Liver (tissue), 9 donors: Measurements from ENCODE around the gene STAG3. TPM values are rescaled to one million over a fixed set of nuclear protein-coding genes. Genes with fewer than 3 reads are reported as not detected.

Experiments used
- DNase-seq: peaks from one replicate; pipeline ENCODE4 v3.0.0-alpha.2; 2017; ENCODE audit warnings: low spot score
- H3K27ac ChIP-seq, 2 donors: one replicate each; pipeline ENCODE4 v1.7.0; 2013; ENCODE audit warnings: inconsistent platforms in 2 of 2, low read length in 2 of 2, control low read depth in 1 of 2, low read depth in 1 of 2, mild to moderate bottlenecking in 1 of 2
- H3K27me3 ChIP-seq, 4 donors: one replicate each; pipeline versions ENCODE4 v1.6.1 to v1.7.0; 2013; ENCODE audit warnings: low read length in 3 of 4, inconsistent platforms in 1 of 4, mild to moderate bottlenecking in 1 of 4, moderate library complexity in 1 of 4; ENCODE audit not compliant: control insufficient read depth in 4 of 4, insufficient read depth in 4 of 4
- H3K36me3 ChIP-seq, 4 donors: one replicate each; pipeline versions ENCODE4 v1.6.1 to v1.7.0; 2013; ENCODE audit warnings: low read length in 3 of 4, mild to moderate bottlenecking in 3 of 4, low read depth in 1 of 4, moderate library complexity in 1 of 4; ENCODE audit not compliant: control insufficient read depth in 4 of 4, insufficient read depth in 3 of 4
- H3K4me1 ChIP-seq, 4 donors: one replicate each; pipeline versions ENCODE4 v1.6.1 to v1.7.0; 2013; ENCODE audit warnings: low read length in 3 of 4, mild to moderate bottlenecking in 3 of 4, moderate library complexity in 1 of 4; ENCODE audit not compliant: control insufficient read depth in 4 of 4, insufficient read depth in 4 of 4
- H3K4me3 ChIP-seq, 3 donors: one replicate each; pipeline versions ENCODE4 v1.6.1 to v1.7.0; 2013; ENCODE audit warnings: low read length in 3 of 3, control low read depth in 1 of 3, low read depth in 1 of 3, mild to moderate bottlenecking in 1 of 3
- H3K9ac ChIP-seq, 2 donors: one replicate each; pipeline ENCODE4 v1.7.0; 2013; ENCODE audit warnings: low read length in 2 of 2, mild to moderate bottlenecking in 2 of 2, moderate library complexity in 2 of 2, control low read depth in 1 of 2, low read depth in 1 of 2
- H3K9me3 ChIP-seq, 4 donors: one replicate each; pipeline versions ENCODE4 v1.6.1 to v1.7.0; 2013; ENCODE audit warnings: low read length in 3 of 4; ENCODE audit not compliant: control insufficient read depth in 4 of 4
- EGR1 ChIP-seq, 2 donors: IDR thresholded peaks; 2 replicates each; pipeline ENCODE4 v1.6.1; 2016 to 2018; ENCODE audit warnings: antibody characterized with exemption in 2 of 2, low read depth in 2 of 2
- FOXA1 ChIP-seq: IDR thresholded peaks from 2 replicates; pipeline ENCODE4 v1.6.1; 2016; ENCODE audit warnings: antibody characterized with exemption
- HNF4A ChIP-seq, 2 donors: conservative IDR thresholded peaks; 2 replicates each; pipeline ENCODE4 v1.6.1; 2016; ENCODE audit warnings: antibody characterized with exemption in 2 of 2, mild to moderate bottlenecking in 2 of 2
- NR2F2 ChIP-seq: IDR thresholded peaks from 2 replicates; pipeline ENCODE4 v1.6.1; 2016; ENCODE audit warnings: antibody characterized with exemption
- RAD21 ChIP-seq, 2 donors: IDR thresholded peaks; 2 replicates each; pipeline ENCODE4 v1.6.1; 2016; ENCODE audit warnings: antibody characterized with exemption in 2 of 2, mild to moderate bottlenecking in 2 of 2
- RXRA ChIP-seq, 2 donors: IDR thresholded peaks; 2 replicates each; pipeline ENCODE4 v1.6.1; 2017 to 2018; ENCODE audit warnings: antibody characterized with exemption in 2 of 2, mild to moderate bottlenecking in 1 of 2
- YY1 ChIP-seq: IDR thresholded peaks from 2 replicates; pipeline ENCODE4 v1.6.1; 2016; ENCODE audit warnings: antibody characterized with exemption, mild to moderate bottlenecking
- WGBS: extraction: QIAGEN DNeasy Blood & Tissue Kit; methylation state at CpG from one replicate; pipeline ENCODE4 v1.1.7; 2013; 5-methylcytosine and 5-hydroxymethylcytosine counted together
- polyA plus RNA-seq, 2 donors: library from polyadenylated mRNA; stranded (reverse) in 1 of 2; unstranded in 1 of 2; fragments of 200-250 nt in 1 of 2; fragments of >200 nt in 1 of 2; fragmentation: Nextera tagmentation in 1 of 2; extraction: Ambion mirVana in 1 of 2; gene quantifications; one replicate each; pipeline versions ENCODE4 v1.2.1 to v1.2.3, GENCODE V29; 2013 to 2015
- total RNA-seq, 2 donors: library from RNA; depleted of rRNA; stranded (reverse); fragments of >200 nt; gene quantifications; one replicate each; pipeline ENCODE4 v1.2.3, GENCODE V29; 2014
- TF ChIP-seq, protein P1 (sequence below): fragments of 150-350 bp; IDR thresholded peaks from 2 replicates; pipeline ENCODE4 v1.5.1; 2017; ENCODE audit warnings: improper control_type of control experiment, low read depth, low read length; ENCODE audit not compliant: missing input control
- TF ChIP-seq, protein P2 (sequence below): IDR thresholded peaks from 2 replicates; pipeline ENCODE4 v1.6.1; 2016; ENCODE audit warnings: antibody characterized with exemption, mild to moderate bottlenecking
- TF ChIP-seq, protein P3 (sequence below): IDR thresholded peaks from 2 replicates; pipeline ENCODE4 v1.6.1; 2016; ENCODE audit warnings: antibody characterized with exemption
- donor health status: healthy.
- donor health status: healthy.
- donor health status: healthy.
- donor health status: healthy.
- donor health status: healthy.

The STAG3 gene
- total and polyA plus RNA-seq, 4 donors, result 0.28 to 7.0 (median 3.2) TPM

DNA sequence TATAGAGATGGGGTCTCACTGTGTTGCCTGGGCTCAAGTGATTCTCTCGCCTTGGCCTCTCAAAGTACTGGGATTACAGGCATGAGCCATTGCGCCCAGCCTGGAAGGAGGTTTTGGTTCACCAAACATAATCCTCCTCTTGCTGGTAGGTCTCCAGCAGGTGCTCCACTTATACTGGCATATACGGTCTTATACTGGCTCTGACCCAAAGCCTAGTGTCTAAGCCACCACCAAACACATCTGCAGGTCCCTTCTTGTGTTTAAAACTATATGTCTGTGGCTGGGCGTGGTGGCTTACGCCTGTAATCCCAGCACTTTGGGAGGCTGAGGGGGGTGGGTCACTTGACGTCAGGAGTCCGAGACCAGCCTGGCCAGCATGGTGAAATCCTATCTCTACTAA, 45.6 kb upstream of the STAG3 start:
- DNase-seq, result no peak
- Histone ChIP-seq H3K9ac (no peak overlapping the region), H3K4me1 (peaks cover 6 to 28% (median 14%) of the 10 kb centered on the region in 4 donors), H3K36me3 (no peaks in the 10 kb centered on the region), H3K27me3 (no peaks in the 10 kb centered on the region), H3K4me3 (no peak overlapping the region), H3K9me3 (no peaks in the 10 kb centered on the region), H3K27ac (no peak overlapping the region)
- no peak for TF ChIP-seq HNF4A (conservative IDR thresholded peaks at IDR 0.05)
- no peak for TF ChIP-seq FOXA1
- WGBS, result 61% methylated on average over 7 of the region's 7 CpGs

DNA sequence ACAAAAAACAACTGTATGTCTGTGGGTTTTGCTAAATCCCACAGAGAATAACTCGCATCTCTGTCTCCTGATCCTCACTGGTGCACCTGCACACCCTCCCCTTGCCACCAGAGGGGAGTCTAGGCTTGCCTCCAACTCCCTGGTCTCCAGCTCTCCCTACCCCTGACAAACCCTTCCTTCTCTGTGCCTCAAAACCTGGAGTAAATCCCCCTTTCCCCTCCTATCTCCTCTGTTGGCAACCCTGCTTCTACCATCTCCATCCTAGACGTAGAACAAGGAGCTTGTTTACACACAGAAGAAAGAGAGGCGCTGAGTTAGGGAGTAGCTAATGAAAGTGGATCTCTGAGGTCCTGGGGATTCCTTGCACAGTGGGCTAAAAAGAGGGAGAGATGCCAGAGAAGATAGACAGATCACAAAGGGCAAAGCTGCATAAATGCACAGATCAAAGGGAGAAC, 45.0 kb upstream of the STAG3 start:
- no peaks in the 10 kb centered on the region for H3K36me3 ChIP-seq
- peak; percentile 93 to 98 for TF ChIP-seq RAD21 (IDR thresholded peaks at IDR 0.05)
- TF ChIP-seq, protein P1, sequence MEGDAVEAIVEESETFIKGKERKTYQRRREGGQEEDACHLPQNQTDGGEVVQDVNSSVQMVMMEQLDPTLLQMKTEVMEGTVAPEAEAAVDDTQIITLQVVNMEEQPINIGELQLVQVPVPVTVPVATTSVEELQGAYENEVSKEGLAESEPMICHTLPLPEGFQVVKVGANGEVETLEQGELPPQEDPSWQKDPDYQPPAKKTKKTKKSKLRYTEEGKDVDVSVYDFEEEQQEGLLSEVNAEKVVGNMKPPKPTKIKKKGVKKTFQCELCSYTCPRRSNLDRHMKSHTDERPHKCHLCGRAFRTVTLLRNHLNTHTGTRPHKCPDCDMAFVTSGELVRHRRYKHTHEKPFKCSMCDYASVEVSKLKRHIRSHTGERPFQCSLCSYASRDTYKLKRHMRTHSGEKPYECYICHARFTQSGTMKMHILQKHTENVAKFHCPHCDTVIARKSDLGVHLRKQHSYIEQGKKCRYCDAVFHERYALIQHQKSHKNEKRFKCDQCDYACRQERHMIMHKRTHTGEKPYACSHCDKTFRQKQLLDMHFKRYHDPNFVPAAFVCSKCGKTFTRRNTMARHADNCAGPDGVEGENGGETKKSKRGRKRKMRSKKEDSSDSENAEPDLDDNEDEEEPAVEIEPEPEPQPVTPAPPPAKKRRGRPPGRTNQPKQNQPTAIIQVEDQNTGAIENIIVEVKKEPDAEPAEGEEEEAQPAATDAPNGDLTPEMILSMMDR, result peak; percentile 90
- TF ChIP-seq, protein P2, sequence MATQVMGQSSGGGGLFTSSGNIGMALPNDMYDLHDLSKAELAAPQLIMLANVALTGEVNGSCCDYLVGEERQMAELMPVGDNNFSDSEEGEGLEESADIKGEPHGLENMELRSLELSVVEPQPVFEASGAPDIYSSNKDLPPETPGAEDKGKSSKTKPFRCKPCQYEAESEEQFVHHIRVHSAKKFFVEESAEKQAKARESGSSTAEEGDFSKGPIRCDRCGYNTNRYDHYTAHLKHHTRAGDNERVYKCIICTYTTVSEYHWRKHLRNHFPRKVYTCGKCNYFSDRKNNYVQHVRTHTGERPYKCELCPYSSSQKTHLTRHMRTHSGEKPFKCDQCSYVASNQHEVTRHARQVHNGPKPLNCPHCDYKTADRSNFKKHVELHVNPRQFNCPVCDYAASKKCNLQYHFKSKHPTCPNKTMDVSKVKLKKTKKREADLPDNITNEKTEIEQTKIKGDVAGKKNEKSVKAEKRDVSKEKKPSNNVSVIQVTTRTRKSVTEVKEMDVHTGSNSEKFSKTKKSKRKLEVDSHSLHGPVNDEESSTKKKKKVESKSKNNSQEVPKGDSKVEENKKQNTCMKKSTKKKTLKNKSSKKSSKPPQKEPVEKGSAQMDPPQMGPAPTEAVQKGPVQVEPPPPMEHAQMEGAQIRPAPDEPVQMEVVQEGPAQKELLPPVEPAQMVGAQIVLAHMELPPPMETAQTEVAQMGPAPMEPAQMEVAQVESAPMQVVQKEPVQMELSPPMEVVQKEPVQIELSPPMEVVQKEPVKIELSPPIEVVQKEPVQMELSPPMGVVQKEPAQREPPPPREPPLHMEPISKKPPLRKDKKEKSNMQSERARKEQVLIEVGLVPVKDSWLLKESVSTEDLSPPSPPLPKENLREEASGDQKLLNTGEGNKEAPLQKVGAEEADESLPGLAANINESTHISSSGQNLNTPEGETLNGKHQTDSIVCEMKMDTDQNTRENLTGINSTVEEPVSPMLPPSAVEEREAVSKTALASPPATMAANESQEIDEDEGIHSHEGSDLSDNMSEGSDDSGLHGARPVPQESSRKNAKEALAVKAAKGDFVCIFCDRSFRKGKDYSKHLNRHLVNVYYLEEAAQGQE, result no peak
- no peaks in the 10 kb centered on the region for H3K9me3 ChIP-seq
- H3K27ac ChIP-seq, result no peak overlapping the region
- WGBS, result 27% methylated on average over 3 of the region's 3 CpGs
- peaks cover 5 to 22% (median 12%) of the 10 kb centered on the region in 4 donors for H3K4me1 ChIP-seq
- H3K27me3 ChIP-seq, result no peaks in the 10 kb centered on the region
- H3K4me3 ChIP-seq, result no peak overlapping the region
- no peak overlapping the region for H3K9ac ChIP-seq
- DNase-seq, result peak; percentile 69

DNA sequence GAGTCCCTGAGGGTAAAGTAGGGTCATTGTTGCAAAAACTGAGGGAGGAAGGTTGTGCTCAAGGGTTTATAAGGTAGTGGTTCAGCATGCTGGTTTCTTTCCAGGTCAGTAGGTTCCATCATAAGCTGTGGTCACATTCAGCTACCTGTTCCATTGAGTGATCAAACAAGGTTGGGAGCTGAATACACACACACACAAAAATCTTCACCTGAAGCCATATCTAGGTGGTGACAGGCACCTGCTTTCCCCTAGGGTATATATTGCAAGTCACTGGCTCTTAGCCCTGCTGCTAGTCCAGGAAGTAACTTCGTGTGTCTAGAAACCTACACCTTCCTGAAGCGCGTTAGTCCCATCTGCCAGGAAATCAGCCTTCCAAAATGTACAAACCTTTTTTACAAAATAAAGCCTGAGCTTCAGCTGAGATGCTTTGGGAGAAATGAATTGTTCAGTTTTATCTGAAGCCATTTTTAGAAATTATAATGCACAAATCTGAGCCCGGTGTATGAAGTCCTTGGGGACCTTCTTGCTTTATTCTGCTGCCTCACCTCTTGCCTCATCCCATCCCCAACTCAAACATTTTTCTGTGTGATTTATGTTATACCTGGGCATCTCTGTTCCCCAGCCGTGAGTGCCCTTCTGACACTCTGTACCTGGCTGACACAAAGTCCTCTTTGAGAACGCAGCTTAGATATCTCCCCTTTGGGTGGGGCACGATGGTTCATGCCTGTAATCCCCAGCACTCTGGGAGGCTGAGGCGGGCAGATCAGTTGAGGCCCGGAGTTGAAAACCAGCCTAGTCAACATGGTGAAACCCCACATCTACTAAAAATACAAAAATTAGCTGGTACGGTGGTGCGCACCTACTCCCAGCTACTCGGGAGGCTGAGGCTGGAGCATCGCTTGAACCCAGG, 39.6 kb upstream of the STAG3 start:
- H3K9ac ChIP-seq, result no peak overlapping the region
- no peaks in the 10 kb centered on the region for H3K36me3 ChIP-seq
- no peak for DNase-seq
- peaks cover 0 to 2% (median 0%) of the 10 kb centered on the region in 4 donors for H3K4me1 ChIP-seq
- no peak overlapping the region for H3K27ac ChIP-seq
- no peak overlapping the region for H3K4me3 ChIP-seq
- 83% methylated on average over 13 of the region's 13 CpGs for WGBS
- H3K27me3 ChIP-seq, result no peaks in the 10 kb centered on the region
- no peak for TF ChIP-seq EGR1 (IDR thresholded peaks at IDR 0.05; ENCODE audit: low read depth in 2 of 2)
- TF ChIP-seq YY1, result no peak
- TF ChIP-seq, protein P3, sequence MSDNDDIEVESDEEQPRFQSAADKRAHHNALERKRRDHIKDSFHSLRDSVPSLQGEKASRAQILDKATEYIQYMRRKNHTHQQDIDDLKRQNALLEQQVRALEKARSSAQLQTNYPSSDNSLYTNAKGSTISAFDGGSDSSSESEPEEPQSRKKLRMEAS, result no peak
- TF ChIP-seq RXRA (IDR thresholded peaks at IDR 0.05), result no peak
- TF ChIP-seq HNF4A (conservative IDR thresholded peaks at IDR 0.05), result no peak
- no peak for TF ChIP-seq NR2F2
- TF ChIP-seq FOXA1, result no peak
- no peaks in the 10 kb centered on the region for H3K9me3 ChIP-seq
